ENCODE results near the gene ZDHHC21.

The ZDHHC21 gene

GRCh38 chr9:14561929-14562405 is 131.3 kb downstream of the ZDHHC21 start:
- no peak for TF ChIP-seq CTCF (IDR thresholded peaks at IDR 0.05; ENCODE audit: insufficient read depth, low read depth, low read length, missing control alignments)
- DNase-seq (ENCODE audit: low read depth), result no peak
- H3K4me3 ChIP-seq (ENCODE audit: low read length), result no peak overlapping the region
